GM06990 (cell line): ENCODE results near the gene ARID3A.

Experiments
- DNase-seq: peaks from one replicate; pipeline ENCODE4 v3.0.0-alpha.2; 2011; ENCODE audit not compliant: insufficient read length; ENCODE audit errors: extremely low read depth
- H3K27me3 ChIP-seq: replicated peaks from 2 replicates; pipeline ENCODE4 v1.6.0; 2011; ENCODE audit warnings: low read length; ENCODE audit not compliant: control insufficient read depth, insufficient read depth
- H3K36me3 ChIP-seq: 2 replicates; pipeline ENCODE4 v1.5.1; 2011; ENCODE audit warnings: low read length; ENCODE audit not compliant: control insufficient read depth, insufficient read depth
- H3K4me3 ChIP-seq: replicated peaks from 2 replicates; pipeline ENCODE4 v1.5.1; 2011; ENCODE audit warnings: low read depth, mild to moderate bottlenecking, control low read depth, low read length
- TF ChIP-seq, protein P1 (sequence below): IDR thresholded peaks from 2 replicates; pipeline ENCODE4 v1.5.1; 2011; ENCODE audit warnings: low read length, control low read depth, mild to moderate bottlenecking, inconsistent platforms; ENCODE audit not compliant: insufficient read depth, poor library complexity, severe bottlenecking

The ARID3A gene

DNA sequence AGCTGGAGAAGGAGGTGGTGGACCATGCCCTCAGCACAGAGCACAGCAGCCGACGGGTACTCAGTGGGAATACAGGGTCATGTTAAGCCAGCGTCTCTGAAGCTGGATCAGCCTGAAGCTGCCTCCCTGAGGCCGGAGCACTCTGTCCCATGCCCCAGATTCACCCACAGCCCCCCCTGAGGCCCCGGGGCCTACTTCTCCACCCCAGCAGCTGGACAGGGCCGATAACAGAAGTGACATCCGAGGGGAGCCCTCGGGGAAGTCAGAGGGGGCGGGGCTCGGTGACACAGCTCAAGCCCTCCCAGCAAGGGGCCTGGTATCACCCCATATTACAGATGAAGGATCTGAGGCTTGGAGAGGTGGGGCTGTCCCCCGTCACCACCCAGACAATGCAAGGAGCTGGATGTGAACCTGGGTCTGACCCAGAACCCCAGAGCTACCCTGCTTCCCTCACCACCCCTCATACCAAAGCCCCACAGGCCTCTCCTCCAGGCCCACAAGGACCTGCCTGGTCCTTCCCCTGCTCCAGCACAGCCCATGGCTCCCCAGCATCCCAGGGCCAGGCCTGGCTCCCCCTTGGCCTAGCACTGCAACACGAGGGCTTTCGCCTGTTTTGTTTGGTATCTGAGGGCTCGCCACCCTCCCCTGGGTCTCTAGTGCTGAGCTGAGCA lies 18.5 kb upstream of the ARID3A start:
- TF ChIP-seq, protein P1, sequence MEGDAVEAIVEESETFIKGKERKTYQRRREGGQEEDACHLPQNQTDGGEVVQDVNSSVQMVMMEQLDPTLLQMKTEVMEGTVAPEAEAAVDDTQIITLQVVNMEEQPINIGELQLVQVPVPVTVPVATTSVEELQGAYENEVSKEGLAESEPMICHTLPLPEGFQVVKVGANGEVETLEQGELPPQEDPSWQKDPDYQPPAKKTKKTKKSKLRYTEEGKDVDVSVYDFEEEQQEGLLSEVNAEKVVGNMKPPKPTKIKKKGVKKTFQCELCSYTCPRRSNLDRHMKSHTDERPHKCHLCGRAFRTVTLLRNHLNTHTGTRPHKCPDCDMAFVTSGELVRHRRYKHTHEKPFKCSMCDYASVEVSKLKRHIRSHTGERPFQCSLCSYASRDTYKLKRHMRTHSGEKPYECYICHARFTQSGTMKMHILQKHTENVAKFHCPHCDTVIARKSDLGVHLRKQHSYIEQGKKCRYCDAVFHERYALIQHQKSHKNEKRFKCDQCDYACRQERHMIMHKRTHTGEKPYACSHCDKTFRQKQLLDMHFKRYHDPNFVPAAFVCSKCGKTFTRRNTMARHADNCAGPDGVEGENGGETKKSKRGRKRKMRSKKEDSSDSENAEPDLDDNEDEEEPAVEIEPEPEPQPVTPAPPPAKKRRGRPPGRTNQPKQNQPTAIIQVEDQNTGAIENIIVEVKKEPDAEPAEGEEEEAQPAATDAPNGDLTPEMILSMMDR, result no peak
- DNase-seq, result peak; percentile 72
- Histone ChIP-seq H3K27me3 (no peaks in the 10 kb centered on the region), H3K4me3 (no peak overlapping the region), H3K36me3 (no peaks in the 10 kb centered on the region)

DNA sequence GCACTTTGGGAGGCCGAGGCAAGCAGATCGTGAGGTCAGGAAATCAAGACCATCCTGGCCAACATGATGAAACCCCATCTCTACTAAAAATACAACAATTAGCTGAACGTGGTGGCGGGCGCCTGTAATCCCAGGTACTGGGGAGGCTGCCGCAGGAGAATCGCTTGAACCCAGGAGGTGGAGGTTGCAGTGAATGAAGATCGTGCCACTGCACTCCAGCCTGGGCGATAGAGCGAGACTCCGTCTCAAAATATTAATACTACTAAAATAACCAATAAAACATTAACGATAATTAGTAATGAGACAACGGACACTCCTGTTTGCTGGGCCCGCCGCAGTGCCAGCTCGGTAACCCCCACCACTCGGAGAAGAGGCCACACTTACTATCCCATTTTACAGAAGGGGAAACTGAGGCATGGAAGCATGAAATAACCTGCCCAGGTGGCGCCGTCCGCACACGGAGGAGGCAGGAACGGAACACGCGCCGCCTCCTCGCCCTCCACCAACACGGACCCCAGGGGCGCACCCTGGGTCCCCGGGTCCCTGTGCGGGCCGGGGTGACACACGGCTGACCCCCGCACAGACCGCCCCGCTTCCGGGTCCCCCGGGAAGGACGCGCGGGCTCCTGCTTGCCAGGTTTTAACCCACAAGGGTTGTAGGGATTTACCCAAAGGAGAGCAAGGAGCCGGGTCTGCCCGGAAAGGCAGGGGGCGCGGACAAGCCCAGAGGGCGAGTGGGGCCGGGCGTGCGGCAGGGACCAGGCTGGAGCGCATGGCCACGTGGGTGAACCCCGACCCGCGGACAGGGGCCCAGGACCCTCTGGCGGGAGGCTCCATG lies 14.4 kb upstream of the ARID3A start:
- Histone ChIP-seq H3K27me3 (no peaks in the 10 kb centered on the region), H3K4me3 (no peak overlapping the region), H3K36me3 (no peaks in the 10 kb centered on the region)
- TF ChIP-seq, protein P1, result no peak
- DNase-seq, result no peak

DNA sequence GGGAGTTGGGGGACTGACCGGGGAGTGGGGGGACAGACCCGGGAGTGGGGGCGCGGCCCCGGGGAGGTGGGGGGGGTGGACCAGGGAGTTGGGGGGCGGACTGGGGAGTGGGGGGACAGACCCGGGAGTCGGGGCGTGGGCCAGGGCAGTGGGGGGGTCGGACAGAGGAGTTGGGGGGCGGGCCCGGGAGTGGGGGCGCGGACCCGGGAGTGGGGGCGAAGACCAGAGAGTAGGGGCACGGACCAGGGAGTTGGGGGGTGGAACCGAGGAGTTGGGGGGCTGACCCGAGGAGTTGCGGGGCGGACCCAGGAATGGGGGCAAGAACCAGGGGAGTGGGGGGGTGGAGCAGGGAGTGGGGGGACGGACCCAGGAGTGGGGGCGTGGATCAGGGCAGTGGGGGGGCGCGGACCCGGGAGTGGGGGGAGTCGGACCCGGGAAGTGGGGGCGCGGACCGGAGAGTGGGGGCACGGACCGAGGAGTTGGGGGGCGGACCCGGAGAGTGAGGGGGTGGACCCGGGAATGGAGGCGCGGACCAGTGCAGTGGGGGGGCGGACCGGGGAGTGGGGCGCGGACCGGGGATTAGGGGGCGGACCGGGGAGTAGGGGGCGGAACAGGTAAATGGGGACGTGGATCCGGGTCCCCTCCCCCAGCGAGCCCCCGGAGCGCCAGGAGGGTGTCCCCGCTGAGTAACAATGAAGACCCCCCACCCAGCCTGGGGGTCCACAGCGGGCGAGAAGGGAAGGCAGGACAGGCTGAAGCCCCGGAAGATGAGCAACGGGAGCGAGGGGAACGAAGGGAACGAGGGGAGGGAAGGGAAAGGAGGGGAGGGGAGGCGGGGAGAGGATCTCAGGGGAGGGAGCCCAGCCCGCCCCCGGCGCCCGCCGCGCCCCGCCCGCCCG lies 13.4 kb upstream of the ARID3A start:
- peak; percentile 57 for DNase-seq
- TF ChIP-seq, protein P1, result no peak
- H3K36me3 ChIP-seq, result no peaks in the 10 kb centered on the region
- H3K4me3 ChIP-seq, result peak overlapping the region; percentile 95
- no peaks in the 10 kb centered on the region for H3K27me3 ChIP-seq

DNA sequence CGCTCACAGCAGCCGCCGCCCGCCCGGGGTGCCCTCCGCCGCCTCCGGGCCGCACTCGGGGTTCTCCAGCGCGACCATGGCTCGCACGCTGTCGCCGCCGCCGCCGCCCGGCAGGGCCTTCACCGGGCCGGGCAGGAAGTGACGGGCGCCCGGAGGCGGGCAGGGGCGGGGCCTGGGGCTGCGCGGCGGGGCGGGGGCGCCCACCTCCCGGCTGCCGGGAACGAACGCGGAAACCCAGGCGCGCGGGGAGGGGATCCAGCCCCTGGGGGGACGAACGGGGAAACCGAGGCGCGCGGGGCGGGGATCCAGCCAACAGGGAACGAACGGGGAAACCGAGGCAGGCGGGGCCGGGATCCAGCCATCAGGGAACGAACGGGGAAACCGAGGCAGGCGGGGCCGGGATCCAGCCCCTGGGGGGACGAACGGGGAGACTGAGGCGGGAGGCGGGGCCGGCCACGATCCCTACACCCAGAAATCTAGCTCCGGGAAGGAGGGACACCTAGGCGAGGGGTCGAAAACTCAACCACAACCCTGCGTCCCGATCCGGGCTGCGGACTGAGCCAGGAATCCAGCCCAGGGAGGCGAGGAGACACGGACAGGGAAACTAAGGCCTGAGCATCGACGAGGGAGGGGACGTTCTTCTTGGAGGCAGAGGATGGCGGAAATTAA lies 12.6 kb upstream of the ARID3A start, which contains the start of gene R3HDM4:
Gene R3HDM4, minus strand, starts transcription at position 140 of the 669 bp plus-strand sequence. Its CDS starts 62 bp downstream, at position 78.
- DNase-seq, result peak; percentile 80
- Histone ChIP-seq H3K27me3 (no peaks in the 10 kb centered on the region; the same call in 1 of the 2 replicates), H3K36me3 (no peaks in the 10 kb centered on the region), H3K4me3 (peak within 1 kb of the TSS; percentile 95)
- TF ChIP-seq, protein P1, result no peak
